SK-N-MC (cell line): Measurements from ENCODE around the gene ZNF74.
"Not testable (repeated sequence)": the region's sequence is repeated elsewhere in the genome, so short reads cannot be mapped to it uniquely, and the experiment has no call there.

Source experiments
- DNase-seq: peaks from one replicate; pipeline ENCODE4 v3.0.0-alpha.2; 2011; ENCODE audit warnings: low read depth, low spot score
- H3K27ac ChIP-seq: fragments of 200-600 bp; sonication (generic); 2 replicates; pipeline ENCODE4 v1.5.1; 2016; ENCODE audit warnings: mixed run types
- H3K36me3 ChIP-seq: fragments of 200-600 bp; sonication (generic); 2 replicates; pipeline ENCODE4 v1.6.1; 2017; ENCODE audit warnings: antibody characterized with exemption, low read length, mixed read lengths; ENCODE audit not compliant: insufficient read depth
- H3K4me3 ChIP-seq: fragments of 200-600 bp; sonication (generic); 2 replicates; pipeline ENCODE4 v1.5.1; 2016
- H3K9ac ChIP-seq: fragments of 200-600 bp; sonication (generic); 2 replicates; pipeline ENCODE4 v1.8.0; 2017; ENCODE audit warnings: mixed run types, mixed read lengths; ENCODE audit not compliant: insufficient read length
- H3K9me3 ChIP-seq: fragments of 200-600 bp; sonication (generic); 2 replicates; pipeline ENCODE4 v1.6.1; 2017; ENCODE audit warnings: low read depth, mild to moderate bottlenecking, antibody characterized with exemption, low read length, moderate library complexity, mixed read lengths
- EZH2 ChIP-seq: fragments of 200-600 bp; sonication (generic); IDR thresholded peaks from one replicate; pipeline ENCODE4 v1.6.1; 2017; ENCODE audit warnings: antibody characterized with exemption
- FOXP2 ChIP-seq: optimal IDR thresholded peaks from 2 replicates; pipeline ENCODE3; 2011; ENCODE audit warnings: mild to moderate bottlenecking, moderate library complexity; ENCODE audit not compliant: insufficient read depth; ENCODE audit errors: extremely low read length, control extremely low read depth
- POLR2AphosphoS5 ChIP-seq: IDR thresholded peaks from 2 replicates; pipeline ENCODE4 v1.6.1; 2012; ENCODE audit warnings: mild to moderate bottlenecking, low read depth, low read length, borderline replicate concordance

ZNF74 gene

DNA sequence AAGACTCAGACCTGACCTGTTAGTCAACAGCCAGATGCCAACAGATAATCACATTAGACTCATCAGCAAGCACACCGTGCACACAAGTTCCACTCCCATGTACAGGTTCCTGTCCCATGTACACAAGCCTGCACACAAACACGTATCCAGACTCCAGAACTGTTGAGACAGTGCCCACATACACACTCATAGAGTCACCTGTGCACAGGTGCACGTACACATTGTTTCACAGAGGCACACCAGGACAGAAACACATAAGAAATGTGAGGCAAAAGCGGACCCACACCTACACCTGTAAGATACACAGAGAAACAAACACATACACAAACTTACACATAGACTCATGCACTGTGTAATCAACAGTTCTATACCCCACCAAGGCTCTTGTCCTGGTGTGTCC is 2.7 kb upstream of the ZNF74 start:
- no peak overlapping the region for H3K4me3 ChIP-seq
- H3K9me3 ChIP-seq, result no peaks in the 10 kb centered on the region
- TF ChIP-seq POLR2AphosphoS5, result no peak
- TF ChIP-seq FOXP2, result no peak
- TF ChIP-seq EZH2, result no peak
- H3K27ac ChIP-seq, result no peak overlapping the region
- DNase-seq, result no peak
- no peak overlapping the region for H3K9ac ChIP-seq
- H3K36me3 ChIP-seq, result no peaks in the 10 kb centered on the region

DNA sequence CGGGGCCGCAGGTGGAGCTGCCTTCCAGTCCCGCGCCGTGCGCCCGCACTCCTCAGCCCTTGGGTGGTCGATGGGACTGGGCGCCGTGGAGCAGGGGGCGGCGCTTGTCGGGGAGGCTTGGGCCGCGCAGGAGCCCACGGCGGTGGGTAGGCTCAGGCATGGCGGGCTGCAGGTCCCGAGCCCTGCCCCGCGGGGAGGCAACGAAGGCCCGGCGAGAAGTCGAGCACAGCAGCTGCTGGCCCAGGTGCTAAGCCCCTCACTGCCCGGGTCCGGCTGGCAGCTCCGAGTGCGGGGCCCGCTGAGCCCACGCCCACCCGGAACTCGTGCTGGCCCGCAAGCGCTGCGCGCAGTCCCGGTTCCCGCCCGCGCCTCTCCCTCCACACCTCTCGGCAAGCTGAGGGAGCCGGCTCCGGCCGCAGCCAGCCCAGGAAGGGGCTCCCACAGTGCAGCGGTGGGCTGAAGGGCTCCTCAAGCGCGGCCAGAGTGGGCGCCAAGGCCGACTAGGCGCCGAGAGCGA is 1.5 kb upstream of the ZNF74 start:
- H3K27ac ChIP-seq, H3K4me3 ChIP-seq, H3K9ac ChIP-seq, H3K9me3 ChIP-seq, DNase-seq, H3K36me3 ChIP-seq: not testable (repeated sequence)

- Histone ChIP-seq H3K4me3 (peak overlapping the region; percentile 97), H3K27ac (no peak overlapping the region), H3K9ac (no peak overlapping the region), H3K9me3 (no peaks in the 10 kb centered on the region), H3K36me3 (no peaks in the 10 kb centered on the region; the same call in 1 of the 2 replicates)
- DNase-seq, result no peak
- TF ChIP-seq EZH2 (no peak), POLR2AphosphoS5 (no peak), FOXP2 (no peak)
These were observed 807 bp upstream of the ZNF74 start for GRCh38 chr22:20392983-20393704.

DNA sequence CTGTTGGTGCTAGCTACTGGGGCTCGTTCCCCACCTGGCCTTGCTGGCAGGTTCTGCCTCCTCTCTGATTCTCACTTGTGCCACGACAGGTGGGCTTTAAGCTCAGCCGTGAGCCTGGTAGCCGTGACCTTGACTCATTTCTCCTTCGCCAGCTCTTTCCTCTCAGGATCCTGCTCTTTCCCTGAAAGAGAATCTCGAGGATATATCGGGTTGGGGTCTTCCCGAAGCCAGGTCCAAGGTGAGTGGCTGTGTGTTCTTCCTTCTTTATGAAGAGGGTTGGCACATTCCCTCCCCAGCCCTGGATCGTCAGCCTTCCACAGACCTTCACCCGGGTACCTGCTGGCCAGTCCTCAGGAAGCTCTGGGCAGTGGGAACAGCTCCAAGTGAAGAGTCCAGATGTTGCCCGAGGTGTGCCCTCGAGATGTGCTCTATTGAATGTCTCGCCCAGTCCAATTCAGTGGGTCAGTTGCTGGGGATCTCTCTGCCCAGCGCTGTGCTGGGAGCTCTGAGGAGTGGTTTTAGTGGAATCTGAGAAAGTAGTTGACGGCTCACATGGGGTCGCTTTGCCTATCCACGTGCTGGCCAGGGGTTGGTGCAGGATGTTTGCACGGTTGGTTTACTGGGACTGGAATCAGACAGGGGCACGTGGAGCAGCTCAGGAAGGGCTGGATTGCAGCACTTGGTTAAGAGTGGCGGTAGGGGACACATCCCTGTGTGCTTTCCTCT is 1.4 kb downstream of the ZNF74 start:
- TF ChIP-seq POLR2AphosphoS5 (no peak), EZH2 (no peak), FOXP2 (no peak)
- Histone ChIP-seq H3K9ac (peak overlapping the region; percentile 26), H3K36me3 (no peaks in the 10 kb centered on the region; the same call in 1 of the 2 replicates), H3K9me3 (no peaks in the 10 kb centered on the region), H3K4me3 (peak overlapping the region; percentile 97), H3K27ac (no peak overlapping the region)
- no peak for DNase-seq

- TF ChIP-seq POLR2AphosphoS5 (no peak), FOXP2 (no peak), EZH2 (no peak)
These were observed 1.9 kb downstream of the ZNF74 start for GRCh38 chr22:20395907-20396287.

DNA sequence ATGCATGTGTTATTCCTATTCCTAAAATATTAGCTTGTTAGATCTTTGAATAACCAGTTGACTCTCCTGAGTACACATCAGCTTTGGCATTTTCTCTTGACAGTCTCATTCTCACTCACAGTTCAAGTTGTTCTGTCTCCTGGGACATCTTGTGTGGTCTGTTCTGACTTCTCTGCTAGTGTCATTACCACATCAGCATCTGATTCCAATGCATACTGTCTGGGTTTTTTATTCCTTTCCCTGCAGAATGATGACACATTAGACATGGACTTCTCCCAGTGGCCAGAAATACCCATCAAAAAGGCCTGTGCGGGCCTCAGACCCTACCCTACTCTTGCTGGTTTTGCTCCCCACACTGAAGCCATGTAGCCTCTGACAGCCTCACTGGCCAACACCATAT is 2.7 kb downstream of the ZNF74 start:
- Histone ChIP-seq H3K4me3 (no peak overlapping the region), H3K36me3 (peaks cover 10% of the 10 kb centered on the region; the same call in 1 of the 2 replicates), H3K9me3 (no peaks in the 10 kb centered on the region), H3K9ac (no peak overlapping the region), H3K27ac (no peak overlapping the region)
- no peak for TF ChIP-seq FOXP2
- TF ChIP-seq POLR2AphosphoS5, result no peak
- TF ChIP-seq EZH2, result no peak
- no peak for DNase-seq

More at GRCh38 chr22:20395907-20396287, 1.9 kb downstream of the ZNF74 start:
- Histone ChIP-seq H3K27ac (no peak overlapping the region), H3K9me3 (no peaks in the 10 kb centered on the region), H3K9ac (peak overlapping the region; percentile 26), H3K36me3 (peaks cover 4% of the 10 kb centered on the region; the same call in 1 of the 2 replicates), H3K4me3 (peak overlapping the region; percentile 97; the same call in 1 of the 2 replicates)
- DNase-seq, result no peak

GRCh38 chr22:20397498-20397897 is 3.5 kb downstream of the ZNF74 start:
- no peak overlapping the region for H3K4me3 ChIP-seq
- H3K27ac ChIP-seq, result no peak overlapping the region
- no peak for DNase-seq

GRCh38 chr22:20398420-20398819 is 4.5 kb downstream of the ZNF74 start:
- no peak overlapping the region for H3K4me3 ChIP-seq

More at GRCh38 chr22:20397498-20397897, 3.5 kb downstream of the ZNF74 start:
- H3K9me3 ChIP-seq, result no peaks in the 10 kb centered on the region
- no peak overlapping the region for H3K9ac ChIP-seq
- TF ChIP-seq POLR2AphosphoS5 (no peak), EZH2 (no peak), FOXP2 (no peak)
- peaks cover 10% of the 10 kb centered on the region; the same call in 1 of the 2 replicates for H3K36me3 ChIP-seq

More at GRCh38 chr22:20398420-20398819, 4.5 kb downstream of the ZNF74 start:
- TF ChIP-seq FOXP2 (no peak), POLR2AphosphoS5 (no peak), EZH2 (no peak)
- Histone ChIP-seq H3K9me3 (no peaks in the 10 kb centered on the region), H3K27ac (no peak overlapping the region), H3K9ac (no peak overlapping the region), H3K36me3 (peaks cover 10% of the 10 kb centered on the region; the same call in 1 of the 2 replicates)
- no peak for DNase-seq
